HG03280 (cell line): ENCODE data around the gene TMSB4X.

ENCODE experiments used
- ATAC-seq: cut with Tn5 transposase; IDR thresholded peaks from one replicate; pipeline ENCODE4 v1.9.1; 2021; ENCODE audit warnings: mild to moderate bottlenecking, moderate library complexity; ENCODE audit not compliant: unreplicated experiment

Gene TMSB4X

GRCh38 chrX:12992544-12993118, 17.7 kb downstream of the TMSB4X start:
- no peak for ATAC-seq

GRCh38 chrX:12993826-12994225, 18.9 kb downstream of the TMSB4X start:
- ATAC-seq: no peak

GRCh38 chrX:12994321-12994720, 19.4 kb downstream of the TMSB4X start:
- ATAC-seq: no peak

- ATAC-seq: no peak
Observed at GRCh38 chrX:12996934-12997435, 22.1 kb downstream of the TMSB4X start.

- ATAC-seq: no peak
Observed at GRCh38 chrX:12997906-12998687, 23.2 kb downstream of the TMSB4X start.

GRCh38 chrX:12999422-12999821, 24.5 kb downstream of the TMSB4X start:
- ATAC-seq: no peak

- peak; percentile 43 for ATAC-seq
Observed at GRCh38 chrX:13000301-13000811, 25.4 kb downstream of the TMSB4X start.

GRCh38 chrX:13001097-13001496, 26.2 kb downstream of the TMSB4X start:
- no peak for ATAC-seq

GRCh38 chrX:13001961-13002671, 27.2 kb downstream of the TMSB4X start:
- no peak for ATAC-seq

- ATAC-seq: peak; percentile 67
Observed at GRCh38 chrX:13005661-13006473, 31.0 kb downstream of the TMSB4X start.

GRCh38 chrX:13007519-13008188, 32.7 kb downstream of the TMSB4X start:
- ATAC-seq: no peak

GRCh38 chrX:13008189-13008533, 33.3 kb downstream of the TMSB4X start:
- ATAC-seq: no peak

GRCh38 chrX:13008851-13009250, 33.9 kb downstream of the TMSB4X start:
- ATAC-seq: no peak

GRCh38 chrX:13009273-13009672, 34.4 kb downstream of the TMSB4X start:
- no peak for ATAC-seq

GRCh38 chrX:13009844-13010243, 34.9 kb downstream of the TMSB4X start:
- ATAC-seq: no peak

GRCh38 chrX:13010546-13010945, 35.6 kb downstream of the TMSB4X start:
- no peak for ATAC-seq

- peak; percentile 84 for ATAC-seq
Observed at GRCh38 chrX:13013363-13014110, 38.6 kb downstream of the TMSB4X start.

GRCh38 chrX:13014111-13015096, 39.5 kb downstream of the TMSB4X start:
- ATAC-seq: peak; percentile 16
